GM18909 (cell line): ENCODE results near the gene LEKR1.
A peak's percentile ranks its signal among the peaks of the same experiment; 100 is the strongest.
"Not testable (repeated sequence)": the region's sequence is repeated elsewhere in the genome, so short reads cannot be mapped to it uniquely, and the experiment has no call there.

Experiments used
- ATAC-seq: cut with Tn5 transposase; IDR thresholded peaks from one replicate; pipeline ENCODE4 v1.9.1; 2021; ENCODE audit warnings: mild to moderate bottlenecking; ENCODE audit not compliant: unreplicated experiment, poor library complexity

Gene LEKR1

GRCh38 chr3:156964577-156964976 is 138.4 kb downstream of the LEKR1 start:
- no peak for ATAC-seq

DNA sequence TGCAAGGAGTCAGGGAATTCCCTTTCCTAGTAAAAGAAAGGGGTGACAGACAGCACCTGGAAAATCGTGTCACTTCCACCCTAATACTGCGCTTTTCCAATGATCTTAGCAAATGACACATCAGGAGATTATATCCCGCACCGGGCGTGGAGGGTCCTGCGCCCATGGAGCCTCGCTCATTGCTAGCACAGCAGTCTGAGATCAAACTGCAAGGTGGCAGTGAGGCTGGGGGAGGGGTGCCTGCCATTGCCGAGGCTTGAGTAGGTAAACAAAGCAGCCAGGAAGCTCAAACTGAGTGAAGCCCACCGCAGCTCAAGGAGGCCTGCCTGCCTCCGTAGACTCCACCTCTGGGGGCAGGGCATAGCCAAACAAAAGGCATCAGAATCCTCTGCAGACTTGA is 140.2 kb downstream of the LEKR1 start:
- ATAC-seq, result not testable (repeated sequence)

GRCh38 chr3:156973954-156974353 is 147.8 kb downstream of the LEKR1 start:
- no peak for ATAC-seq

DNA sequence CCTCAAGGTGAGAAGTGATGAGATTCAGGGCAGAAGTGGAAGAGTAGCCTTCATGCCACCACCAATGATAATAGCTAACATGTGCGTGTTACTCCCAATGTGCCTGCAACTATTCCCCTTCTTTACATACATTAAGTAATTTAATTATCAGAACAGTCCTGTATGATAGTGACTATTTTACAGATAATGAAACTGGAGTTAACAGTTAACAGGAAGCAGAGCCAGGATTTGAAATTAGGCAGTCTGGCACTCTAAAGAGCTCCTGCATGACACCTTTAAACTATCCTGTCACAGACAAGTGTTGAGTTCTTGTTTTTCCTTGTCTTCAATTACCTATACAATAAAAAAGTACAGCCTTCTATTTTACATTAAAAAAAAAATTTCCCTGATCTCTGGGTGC is 148.8 kb downstream of the LEKR1 start:
- ATAC-seq, result no peak

DNA sequence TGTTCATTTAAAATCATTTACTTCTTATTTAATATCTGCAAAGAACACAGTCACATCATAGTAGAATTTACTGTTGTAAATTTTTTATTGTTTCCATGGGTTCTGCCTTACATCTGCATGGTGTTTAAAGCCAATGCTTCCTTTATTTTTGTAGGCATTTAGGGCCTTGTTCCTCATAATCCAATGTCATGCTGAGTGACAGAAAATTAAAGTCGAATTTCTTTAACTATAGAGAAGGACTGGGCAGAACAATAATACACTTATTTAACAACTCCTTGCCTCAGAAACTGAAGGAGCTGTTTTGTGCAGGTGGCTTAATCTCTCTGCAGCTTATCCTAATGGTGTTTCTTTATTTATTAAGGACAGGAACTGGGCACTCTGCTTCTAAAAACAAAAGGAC is 149.6 kb downstream of the LEKR1 start:
- no peak for ATAC-seq

DNA sequence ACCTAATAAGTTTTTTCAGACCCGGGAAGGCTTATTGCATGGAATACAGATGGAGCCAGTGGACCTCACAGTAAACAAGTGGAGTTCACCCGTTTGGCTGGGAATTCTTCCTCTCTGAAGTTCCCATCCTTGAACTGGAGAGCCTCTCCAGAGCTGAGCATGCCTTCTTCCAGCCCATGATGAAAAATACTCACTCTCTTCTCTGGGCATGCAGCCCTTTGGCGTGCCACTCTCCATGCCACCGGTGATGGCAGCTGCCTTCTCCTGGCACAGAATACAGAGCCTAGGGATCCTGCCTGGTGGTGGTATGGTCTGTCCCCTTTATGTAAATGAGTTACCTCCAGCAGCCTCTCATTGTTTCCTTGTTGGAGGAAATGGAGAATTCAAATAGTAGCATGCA is 150.8 kb downstream of the LEKR1 start:
- ATAC-seq, result no peak

GRCh38 chr3:156978481-156978961 is 152.4 kb downstream of the LEKR1 start:
- peak; percentile 95 for ATAC-seq

DNA sequence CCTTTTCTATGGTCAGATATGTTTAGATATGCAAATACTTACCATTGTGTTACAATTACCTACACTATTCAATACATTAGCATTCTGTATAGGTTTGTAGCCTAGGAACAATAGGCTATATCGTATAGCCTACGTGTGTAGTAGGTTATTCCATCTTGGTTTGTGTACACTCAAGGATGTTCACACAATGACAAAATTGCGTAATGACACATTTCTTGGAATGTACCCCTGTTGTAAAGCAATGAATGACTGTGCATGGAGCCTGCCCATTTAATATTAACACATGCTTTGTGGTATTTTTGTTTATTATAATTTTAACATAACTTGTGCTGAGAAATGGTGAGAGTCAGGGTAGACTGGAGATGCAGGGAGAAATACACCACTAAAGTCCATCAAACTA is 154.9 kb downstream of the LEKR1 start:
- no peak for ATAC-seq

DNA sequence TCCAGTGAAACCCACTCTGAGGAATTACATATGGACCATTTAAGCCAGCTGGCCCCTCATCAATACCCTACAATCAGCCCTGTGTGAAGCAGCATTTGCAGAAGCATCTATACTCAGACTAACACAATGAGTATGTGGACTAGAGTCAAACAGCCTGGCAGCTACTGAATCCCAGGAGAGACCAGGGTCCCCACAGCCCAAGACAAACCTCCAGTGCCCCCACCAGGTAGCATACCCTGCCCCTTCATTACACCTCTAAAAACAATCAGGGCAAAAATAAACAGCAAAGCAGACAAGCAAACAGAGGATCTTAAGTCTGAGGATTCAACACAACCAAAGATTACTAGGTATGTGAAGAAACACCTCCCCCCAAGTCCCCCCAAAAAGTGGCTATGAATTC is 157.4 kb downstream of the LEKR1 start:
- ATAC-seq, result no peak

DNA sequence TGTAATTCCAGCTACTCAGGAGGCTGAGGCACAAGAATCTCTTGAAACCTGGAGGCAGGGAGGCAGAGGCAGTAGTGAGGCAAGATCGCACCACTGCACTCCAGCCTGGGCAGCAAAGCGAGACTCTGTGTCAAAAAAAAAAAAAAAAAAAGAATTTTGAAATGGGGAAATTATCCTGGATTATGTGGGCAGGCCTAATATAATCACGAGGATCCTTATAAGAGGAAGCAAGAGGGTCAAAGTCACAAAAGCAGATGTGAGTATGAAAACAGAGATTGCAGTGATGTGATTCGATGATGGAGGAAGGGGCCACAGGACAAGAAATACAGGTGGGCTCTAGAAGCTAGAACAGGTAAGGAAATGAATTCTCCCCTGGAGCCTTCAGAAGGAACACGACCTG is 159.6 kb downstream of the LEKR1 start:
- ATAC-seq, result no peak

DNA sequence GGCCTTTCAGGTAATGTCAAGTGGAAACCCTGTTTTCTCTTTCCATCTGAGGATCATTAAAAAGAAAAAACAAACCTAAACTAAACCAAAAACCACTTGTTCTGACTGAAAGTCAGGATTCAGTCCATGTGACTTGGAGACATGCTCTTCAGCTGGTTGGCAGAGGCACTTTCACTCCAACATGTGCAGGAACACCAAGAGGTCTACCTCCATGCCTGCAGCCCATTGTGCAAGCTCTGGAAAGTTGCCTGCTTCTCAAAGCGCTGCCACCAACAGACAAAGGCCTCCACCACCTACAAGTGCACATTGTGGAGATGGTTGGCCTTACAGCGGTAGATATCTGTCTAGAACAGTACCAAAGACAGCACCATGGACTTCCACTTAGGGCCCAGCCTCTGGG is 161.8 kb downstream of the LEKR1 start:
- ATAC-seq, result no peak

- no peak for ATAC-seq
These were observed 171.2 kb downstream of the LEKR1 start for GRCh38 chr3:156997351-156997750.

- ATAC-seq, result no peak
These were observed 175.2 kb downstream of the LEKR1 start for GRCh38 chr3:157001221-157001957.

DNA sequence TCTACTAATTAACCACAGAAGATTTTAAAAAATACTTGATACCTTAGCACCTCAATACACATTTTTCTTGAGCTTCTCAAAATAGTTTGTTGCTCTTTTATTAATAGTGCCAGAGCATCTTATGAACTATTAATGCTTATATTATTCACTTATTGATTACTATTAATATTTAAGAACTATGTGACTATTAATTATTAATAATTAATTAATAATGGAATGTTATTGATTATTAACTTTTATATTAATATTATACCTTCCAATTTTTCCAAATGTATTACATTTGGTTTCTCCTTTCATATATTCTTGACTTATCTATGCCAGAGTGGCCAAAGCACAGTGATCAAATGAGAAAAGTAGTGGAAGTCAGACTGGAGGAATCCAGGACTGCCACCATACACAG is 195.5 kb downstream of the LEKR1 start:
- ATAC-seq, result no peak

DNA sequence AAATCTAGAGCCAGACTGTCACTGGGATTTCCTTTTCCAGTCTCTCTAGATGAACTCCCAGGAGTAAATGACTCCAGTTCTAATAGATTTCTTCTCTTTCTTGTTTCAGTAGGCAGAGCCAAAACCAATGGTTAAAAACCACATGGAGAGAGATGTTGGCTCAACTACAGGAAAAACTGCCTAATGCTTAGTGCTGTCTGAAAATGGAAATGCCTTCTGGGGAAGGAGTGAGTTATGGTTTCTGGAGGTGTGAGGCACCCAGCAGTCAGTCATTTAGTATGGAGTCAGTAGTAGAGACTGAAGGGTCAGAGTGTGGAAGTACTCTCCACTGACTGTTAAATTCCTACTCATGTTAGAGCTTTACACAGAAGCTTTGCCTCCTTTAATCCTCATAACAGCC is 197.1 kb downstream of the LEKR1 start:
- ATAC-seq, result no peak

GRCh38 chr3:157026091-157026490 is 199.9 kb downstream of the LEKR1 start:
- ATAC-seq, result no peak

GRCh38 chr3:157027861-157028745 is 201.9 kb downstream of the LEKR1 start:
- ATAC-seq, result no peak

GRCh38 chr3:157029365-157029790 is 203.2 kb downstream of the LEKR1 start:
- ATAC-seq, result no peak

DNA sequence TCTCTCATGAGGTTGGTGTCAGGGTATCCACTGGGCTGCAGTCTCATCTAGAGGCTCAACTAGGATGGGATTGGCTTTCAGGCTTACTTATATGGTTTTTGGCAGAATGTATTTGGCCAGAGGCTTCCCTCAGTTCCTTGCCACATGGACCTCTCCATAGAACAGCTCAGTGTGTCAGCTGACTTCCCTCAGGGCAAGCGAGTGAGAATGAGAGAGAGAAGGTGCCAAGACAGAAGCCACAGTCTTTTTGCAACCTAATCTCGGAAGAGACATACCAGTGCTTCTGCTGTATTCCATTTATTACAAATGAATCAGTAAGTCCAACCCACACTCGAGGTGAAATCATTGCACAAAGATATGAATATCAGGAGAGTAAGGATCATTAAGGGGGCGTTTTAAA is 204.6 kb downstream of the LEKR1 start:
- no peak for ATAC-seq

DNA sequence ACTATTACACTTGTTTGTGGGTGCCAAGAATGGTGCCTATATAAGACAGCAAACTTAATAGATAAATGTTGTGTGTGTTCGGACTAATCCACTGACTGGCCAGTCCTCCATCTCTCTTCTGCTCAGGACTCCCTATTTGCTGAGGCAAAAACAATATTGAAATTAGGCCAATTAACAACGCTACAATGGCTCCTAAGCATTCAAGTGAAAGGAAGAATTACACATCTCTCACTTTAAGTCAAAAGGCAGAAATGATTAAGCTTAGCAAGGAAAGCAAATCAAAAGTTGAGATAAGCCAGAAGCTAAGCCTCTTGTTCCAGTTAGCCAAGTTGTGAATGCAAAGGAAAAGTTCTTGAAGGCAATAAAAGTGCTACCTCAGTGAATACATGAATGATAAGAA is 206.8 kb downstream of the LEKR1 start:
- no peak for ATAC-seq

DNA sequence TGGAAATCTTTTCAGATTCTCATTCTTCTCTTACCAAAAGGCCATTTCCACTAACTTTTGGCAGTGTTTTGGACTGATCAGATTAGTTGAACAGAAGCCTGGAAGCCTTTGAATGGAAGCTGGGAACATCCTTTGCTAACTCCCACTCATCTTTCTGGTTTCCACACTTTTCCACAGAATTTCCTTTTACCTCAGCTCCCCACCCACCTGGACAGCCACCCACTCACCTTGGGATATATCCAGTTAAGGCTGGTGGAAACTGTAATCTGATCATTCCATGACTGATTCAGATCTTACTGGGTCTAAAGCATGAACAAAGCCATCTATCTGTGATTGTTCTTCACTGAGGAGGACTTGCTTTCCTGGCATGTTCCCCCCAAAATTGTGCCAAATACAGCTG is 214.3 kb downstream of the LEKR1 start:
- no peak for ATAC-seq
